Measurements from ENCODE around the gene IPO13.
A peak's percentile ranks its signal among the peaks of the same experiment; 100 is the strongest.

IPO13 gene

DNA sequence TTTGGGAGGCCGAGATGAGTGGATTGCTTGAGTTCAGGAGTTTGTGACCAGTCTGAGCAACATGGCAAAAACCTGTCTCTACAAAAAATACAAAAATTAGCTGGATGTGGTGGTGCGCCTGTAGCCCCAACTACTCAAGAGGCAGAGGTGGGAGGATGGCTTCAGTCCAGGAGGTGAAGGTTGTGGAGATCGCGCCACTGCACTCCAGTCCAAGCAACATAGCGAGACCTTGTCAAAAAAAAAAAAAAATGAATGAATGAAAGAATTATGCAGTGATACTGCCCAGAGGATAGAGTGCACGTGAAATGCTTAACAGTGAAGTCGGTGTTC is 22.6 kb downstream of the IPO13 start:
- no peak for ATAC-seq (ENCODE audit: insufficient read depth, low read depth)
- Histone ChIP-seq H3K36me3 (ENCODE audit: insufficient read depth, low read length) (peaks cover 14% of the 10 kb centered on the region; the same call in 1 of the 2 replicates), H3K4me1 (ENCODE audit: insufficient read depth, low read length) (peaks cover 34% of the 10 kb centered on the region), H3K79me2 (ENCODE audit: insufficient read depth, low read length) (peaks cover 15% of the 10 kb centered on the region), H2AFZ (ENCODE audit: low read depth, low read length) (0 out of 2 replicates have a peak overlapping the region, but pooled peaks have one; percentile 50), H3K4me2 (ENCODE audit: insufficient read depth, low read length) (peak overlapping the region; percentile 96), H3K9ac (ENCODE audit: low read depth, low read length) (no peak overlapping the region), H3K4me3 (ENCODE audit: low read depth in 1 of 2, low read length in 2 of 2) (peak overlapping the region in 1 of 2 experiments; percentile 100; a peak in 2 of 4 replicates), H3K9me3 (ENCODE audit: insufficient read depth, low read length, severe bottlenecking) (no peaks in the 10 kb centered on the region), H3K27me3 (ENCODE audit: insufficient read depth, low read length, poor library complexity) (no peaks in the 10 kb centered on the region), H4K20me1 (ENCODE audit: insufficient read depth, low read length) (0 out of 2 replicates have a peak, but pooled peaks cover 3% of the 10 kb centered on the region), H3K27ac (ENCODE audit: low read length) (no peak overlapping the region)
- TF ChIP-seq, protein P1, sequence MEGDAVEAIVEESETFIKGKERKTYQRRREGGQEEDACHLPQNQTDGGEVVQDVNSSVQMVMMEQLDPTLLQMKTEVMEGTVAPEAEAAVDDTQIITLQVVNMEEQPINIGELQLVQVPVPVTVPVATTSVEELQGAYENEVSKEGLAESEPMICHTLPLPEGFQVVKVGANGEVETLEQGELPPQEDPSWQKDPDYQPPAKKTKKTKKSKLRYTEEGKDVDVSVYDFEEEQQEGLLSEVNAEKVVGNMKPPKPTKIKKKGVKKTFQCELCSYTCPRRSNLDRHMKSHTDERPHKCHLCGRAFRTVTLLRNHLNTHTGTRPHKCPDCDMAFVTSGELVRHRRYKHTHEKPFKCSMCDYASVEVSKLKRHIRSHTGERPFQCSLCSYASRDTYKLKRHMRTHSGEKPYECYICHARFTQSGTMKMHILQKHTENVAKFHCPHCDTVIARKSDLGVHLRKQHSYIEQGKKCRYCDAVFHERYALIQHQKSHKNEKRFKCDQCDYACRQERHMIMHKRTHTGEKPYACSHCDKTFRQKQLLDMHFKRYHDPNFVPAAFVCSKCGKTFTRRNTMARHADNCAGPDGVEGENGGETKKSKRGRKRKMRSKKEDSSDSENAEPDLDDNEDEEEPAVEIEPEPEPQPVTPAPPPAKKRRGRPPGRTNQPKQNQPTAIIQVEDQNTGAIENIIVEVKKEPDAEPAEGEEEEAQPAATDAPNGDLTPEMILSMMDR (IDR thresholded peaks at IDR 0.05; ENCODE audit: borderline replicate concordance, extremely low read depth, low read length, poor library complexity, severe bottlenecking) = no peak
- TF ChIP-seq EZH2 (IDR thresholded peaks at IDR 0.05; ENCODE audit: borderline replicate concordance, low read depth, low read length, severe bottlenecking) = no peak
- DNase-seq = no peak

DNA sequence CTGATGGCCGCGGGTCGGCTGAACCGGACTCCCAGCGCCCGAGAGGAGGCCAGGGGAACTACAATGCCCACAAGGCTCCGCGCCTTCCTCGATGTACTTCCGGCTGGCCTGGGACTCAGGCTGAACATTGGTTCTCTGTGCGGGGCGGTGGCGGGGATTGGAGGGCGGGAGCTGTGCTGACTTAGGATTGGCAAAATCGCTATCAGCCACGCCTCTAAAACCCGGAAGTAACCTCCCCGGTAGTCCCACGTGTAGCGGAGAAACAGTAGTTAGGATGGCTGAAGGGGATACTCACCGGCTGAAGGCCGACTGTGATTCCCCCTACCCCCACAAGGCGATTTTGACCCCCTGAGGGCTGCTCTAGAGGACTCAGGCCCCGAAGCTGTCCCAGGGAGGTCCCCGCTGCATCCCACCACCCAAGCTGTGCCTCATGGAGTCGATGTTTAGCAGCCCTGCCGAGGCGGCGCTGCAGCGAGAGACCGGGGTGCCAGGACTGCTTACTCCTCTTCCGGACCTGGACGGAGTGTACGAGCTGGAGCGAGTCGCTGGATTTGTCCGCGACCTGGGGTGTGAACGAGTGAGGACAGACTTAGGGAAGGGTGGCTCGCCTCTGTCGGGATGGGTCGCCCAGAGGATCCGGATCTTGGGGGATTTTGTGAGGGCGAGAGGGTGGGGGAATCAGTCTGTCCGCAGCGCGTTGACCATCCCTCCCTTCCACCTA is 23.2 kb downstream of the IPO13 start, which contains the start of gene DPH2:
DPH2 (plus strand) TSS at position 265 of the 721 bp plus-strand sequence; CDS start at position 431, 166 bp downstream.
- peak within 1 kb of the TSS; percentile 70 for H3K9ac ChIP-seq (ENCODE audit: low read depth, low read length)
- no peaks in the 10 kb centered on the region for H3K9me3 ChIP-seq (ENCODE audit: insufficient read depth, low read length, severe bottlenecking)
- peak within 1 kb of the TSS; percentile 96 for H3K4me2 ChIP-seq (ENCODE audit: insufficient read depth, low read length)
- DNase-seq = peak; percentile 98
- H3K27me3 ChIP-seq (ENCODE audit: insufficient read depth, low read length, poor library complexity) = no peaks in the 10 kb centered on the region
- peak within 1 kb of the TSS; percentile 72 for H3K27ac ChIP-seq (ENCODE audit: low read length)
- TF ChIP-seq, protein P1 (IDR thresholded peaks at IDR 0.05; ENCODE audit: borderline replicate concordance, extremely low read depth, low read length, poor library complexity, severe bottlenecking) = no peak
- no peak for TF ChIP-seq EZH2 (IDR thresholded peaks at IDR 0.05; ENCODE audit: borderline replicate concordance, low read depth, low read length, severe bottlenecking)
- H2AFZ ChIP-seq (ENCODE audit: low read depth, low read length) = peak within 1 kb of the TSS; percentile 96
- ATAC-seq (ENCODE audit: insufficient read depth, low read depth) = peak; percentile 92
- H3K36me3 ChIP-seq (ENCODE audit: insufficient read depth, low read length) = peaks cover 14% of the 10 kb centered on the region; the same call in 1 of the 2 replicates
- peaks cover 35% of the 10 kb centered on the region for H3K4me1 ChIP-seq (ENCODE audit: insufficient read depth, low read length)
- H4K20me1 ChIP-seq (ENCODE audit: insufficient read depth, low read length) = 0 out of 2 replicates have a peak, but pooled peaks cover 3% of the 10 kb centered on the region
- peak within 1 kb of the TSS; percentile 99 to 100 for H3K4me3 ChIP-seq (ENCODE audit: low read depth in 1 of 2, low read length in 2 of 2)
- peaks cover 17% of the 10 kb centered on the region for H3K79me2 ChIP-seq (ENCODE audit: insufficient read depth, low read length)

DNA sequence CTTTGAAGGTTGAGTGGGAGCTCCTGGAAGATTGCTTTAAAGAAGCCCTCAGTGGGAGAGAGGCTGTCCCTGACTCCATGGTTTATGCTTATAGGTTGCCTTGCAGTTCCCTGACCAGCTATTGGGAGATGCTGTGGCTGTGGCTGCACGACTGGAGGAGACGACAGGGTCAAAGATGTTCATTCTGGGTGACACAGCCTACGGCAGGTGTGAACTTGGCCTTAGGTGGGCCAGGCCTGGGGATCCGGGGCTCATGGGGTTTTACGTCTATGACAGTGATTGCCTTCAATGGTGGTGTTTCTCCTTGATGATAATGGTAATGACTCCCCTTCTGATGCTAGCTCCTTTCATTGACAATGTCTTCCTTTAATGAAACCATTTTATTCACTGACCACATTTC is 23.8 kb downstream of the IPO13 start:
- Histone ChIP-seq H2AFZ (ENCODE audit: low read depth, low read length) (peak overlapping the region; percentile 96), H3K27ac (ENCODE audit: low read length) (peak overlapping the region; percentile 72), H3K9me3 (ENCODE audit: insufficient read depth, low read length, severe bottlenecking) (no peaks in the 10 kb centered on the region), H3K27me3 (ENCODE audit: insufficient read depth, low read length, poor library complexity) (no peaks in the 10 kb centered on the region), H3K9ac (ENCODE audit: low read depth, low read length) (peak overlapping the region; percentile 70), H3K4me3 (ENCODE audit: low read depth in 1 of 2, low read length in 2 of 2) (peak overlapping the region; percentile 99 to 100), H4K20me1 (ENCODE audit: insufficient read depth, low read length) (0 out of 2 replicates have a peak, but pooled peaks cover 3% of the 10 kb centered on the region), H3K4me2 (ENCODE audit: insufficient read depth, low read length) (peak overlapping the region; percentile 96), H3K4me1 (ENCODE audit: insufficient read depth, low read length) (peaks cover 35% of the 10 kb centered on the region), H3K79me2 (ENCODE audit: insufficient read depth, low read length) (peaks cover 23% of the 10 kb centered on the region), H3K36me3 (ENCODE audit: insufficient read depth, low read length) (peaks cover 14% of the 10 kb centered on the region; the same call in 1 of the 2 replicates)
- DNase-seq (no peak), ATAC-seq (ENCODE audit: insufficient read depth, low read depth) (no peak)
- TF ChIP-seq, protein P1 (IDR thresholded peaks at IDR 0.05; ENCODE audit: borderline replicate concordance, extremely low read depth, low read length, poor library complexity, severe bottlenecking) = no peak
- TF ChIP-seq EZH2 (IDR thresholded peaks at IDR 0.05; ENCODE audit: borderline replicate concordance, low read depth, low read length, severe bottlenecking) = no peak
